GM19372 (cell line): Measurements from ENCODE around the gene TUBG1.
"Not testable (repeated sequence)": the region's sequence is repeated elsewhere in the genome, so short reads cannot be mapped to it uniquely, and the experiment has no call there.

Experiments
- ATAC-seq: cut with Tn5 transposase; IDR thresholded peaks from one replicate; pipeline ENCODE4 v1.9.1; 2021; ENCODE audit warnings: mild to moderate bottlenecking, low read depth, moderate library complexity; ENCODE audit not compliant: unreplicated experiment

The TUBG1 gene

GRCh38 chr17:42578282-42578869 lies 31.1 kb upstream of the TUBG1 start:
- peak; percentile 59 for ATAC-seq

DNA sequence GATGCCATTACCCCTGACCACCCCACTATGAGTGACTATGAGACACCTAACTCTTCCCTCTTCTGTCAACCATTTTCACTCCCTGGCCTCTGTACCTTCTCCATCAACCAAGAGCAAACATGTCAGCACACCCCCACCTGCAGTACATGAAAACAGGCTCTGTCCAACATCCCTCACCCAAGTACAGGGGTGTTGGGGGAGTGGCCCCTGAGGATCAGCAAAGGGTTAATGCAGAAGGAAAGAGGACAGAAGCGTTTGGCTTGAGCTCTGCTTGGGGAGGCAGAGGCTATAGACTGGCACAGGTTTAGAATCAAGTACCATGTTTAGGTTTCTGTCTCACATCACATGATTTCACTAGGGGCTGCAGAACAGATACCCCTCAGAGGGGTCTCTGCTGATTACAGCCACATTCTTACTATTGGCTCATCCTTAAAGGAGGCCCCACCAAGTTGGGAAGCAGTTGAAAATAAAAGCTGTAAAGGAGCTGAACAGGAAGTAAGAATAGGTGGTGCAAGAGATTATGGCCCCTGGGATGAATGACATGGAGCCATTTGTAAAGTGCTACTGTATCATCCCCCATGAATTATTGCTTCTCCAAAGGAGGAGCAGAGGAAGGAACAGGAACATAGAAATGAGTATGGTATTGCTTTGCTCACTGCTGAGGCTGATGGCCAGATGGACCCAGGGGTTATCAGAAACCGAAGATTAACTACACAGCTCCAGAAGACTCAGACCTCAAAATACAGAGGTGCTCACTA lies 29.5 kb upstream of the TUBG1 start:
- no peak for ATAC-seq

DNA sequence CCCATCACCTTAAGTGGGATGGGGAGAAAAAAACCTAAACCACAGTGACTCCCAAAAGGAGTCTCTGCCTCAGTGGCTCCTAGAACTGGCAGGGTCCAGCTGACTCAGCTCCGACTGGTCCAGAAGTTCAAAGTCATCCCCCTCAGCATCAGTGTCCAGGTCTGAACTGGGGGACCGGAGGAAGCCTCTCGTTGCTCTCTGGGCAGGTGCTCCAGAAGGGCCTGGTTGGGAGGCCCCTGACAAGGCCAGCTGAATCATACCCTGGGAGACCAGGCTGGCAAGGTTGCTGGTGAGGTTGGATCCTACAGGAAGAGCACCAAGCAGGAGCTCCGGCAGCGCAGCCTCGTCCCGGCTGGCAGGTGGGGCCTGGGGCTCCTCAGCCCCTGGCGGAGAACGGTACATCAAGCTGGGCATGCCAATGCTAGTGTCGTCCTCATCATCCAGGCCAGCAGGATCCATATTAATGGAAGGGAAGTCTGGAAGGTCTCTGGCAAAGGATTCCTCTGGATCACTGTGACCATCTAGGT lies 27.7 kb upstream of the TUBG1 start:
- ATAC-seq, result no peak

GRCh38 chr17:42584880-42585279 lies 24.6 kb upstream of the TUBG1 start:
- no peak for ATAC-seq

DNA sequence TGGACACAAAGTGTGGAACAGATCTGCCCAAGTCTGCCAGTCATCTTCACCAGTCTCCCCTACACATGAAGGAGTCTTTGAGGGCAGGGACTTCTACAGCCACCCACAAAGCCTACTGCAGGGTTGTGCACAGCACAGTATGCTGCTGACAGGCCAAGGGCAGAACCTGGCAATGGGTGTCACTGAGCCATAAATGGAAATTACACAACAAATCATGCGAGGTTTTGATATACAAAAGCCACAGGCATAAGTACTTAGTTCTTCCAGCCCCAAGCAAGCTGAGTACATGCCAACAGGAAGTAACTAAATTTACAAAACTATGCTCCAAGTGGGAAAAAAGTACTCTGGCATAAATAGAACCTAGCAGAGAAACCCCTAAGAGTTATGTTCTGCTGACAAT lies 24.1 kb upstream of the TUBG1 start:
- ATAC-seq, result no peak

GRCh38 chr17:42586514-42587230 lies 22.8 kb upstream of the TUBG1 start:
- no peak for ATAC-seq

- no peak for ATAC-seq
Measured at GRCh38 chr17:42590886-42591285, 18.6 kb upstream of the TUBG1 start.

GRCh38 chr17:42591411-42591810 lies 18.1 kb upstream of the TUBG1 start:
- no peak for ATAC-seq

DNA sequence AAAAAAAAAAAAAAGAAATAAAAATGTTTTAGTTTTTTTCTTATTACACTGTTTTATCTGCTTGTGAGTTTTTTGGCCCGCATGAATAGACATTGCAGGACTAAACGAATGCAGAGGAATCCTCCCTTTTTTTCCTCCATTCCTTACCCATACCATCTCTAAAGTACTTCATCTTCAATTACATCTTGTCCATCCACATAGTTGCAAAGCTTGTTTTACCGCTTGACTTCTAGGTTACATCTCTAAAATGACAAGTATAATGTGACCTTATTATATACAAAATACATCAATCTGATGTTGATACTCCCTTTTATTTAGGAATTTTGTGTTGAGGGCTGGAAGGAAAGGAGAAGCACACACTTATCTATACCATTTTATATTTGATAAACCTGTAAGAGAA lies 13.1 kb upstream of the TUBG1 start:
- ATAC-seq, result no peak

- ATAC-seq, result no peak
Measured at GRCh38 chr17:42598905-42599304, 10.6 kb upstream of the TUBG1 start.

GRCh38 chr17:42603318-42603717 lies 6.2 kb upstream of the TUBG1 start:
- ATAC-seq, result no peak

- no peak for ATAC-seq
Measured at GRCh38 chr17:42607769-42608168, 1.7 kb upstream of the TUBG1 start.

DNA sequence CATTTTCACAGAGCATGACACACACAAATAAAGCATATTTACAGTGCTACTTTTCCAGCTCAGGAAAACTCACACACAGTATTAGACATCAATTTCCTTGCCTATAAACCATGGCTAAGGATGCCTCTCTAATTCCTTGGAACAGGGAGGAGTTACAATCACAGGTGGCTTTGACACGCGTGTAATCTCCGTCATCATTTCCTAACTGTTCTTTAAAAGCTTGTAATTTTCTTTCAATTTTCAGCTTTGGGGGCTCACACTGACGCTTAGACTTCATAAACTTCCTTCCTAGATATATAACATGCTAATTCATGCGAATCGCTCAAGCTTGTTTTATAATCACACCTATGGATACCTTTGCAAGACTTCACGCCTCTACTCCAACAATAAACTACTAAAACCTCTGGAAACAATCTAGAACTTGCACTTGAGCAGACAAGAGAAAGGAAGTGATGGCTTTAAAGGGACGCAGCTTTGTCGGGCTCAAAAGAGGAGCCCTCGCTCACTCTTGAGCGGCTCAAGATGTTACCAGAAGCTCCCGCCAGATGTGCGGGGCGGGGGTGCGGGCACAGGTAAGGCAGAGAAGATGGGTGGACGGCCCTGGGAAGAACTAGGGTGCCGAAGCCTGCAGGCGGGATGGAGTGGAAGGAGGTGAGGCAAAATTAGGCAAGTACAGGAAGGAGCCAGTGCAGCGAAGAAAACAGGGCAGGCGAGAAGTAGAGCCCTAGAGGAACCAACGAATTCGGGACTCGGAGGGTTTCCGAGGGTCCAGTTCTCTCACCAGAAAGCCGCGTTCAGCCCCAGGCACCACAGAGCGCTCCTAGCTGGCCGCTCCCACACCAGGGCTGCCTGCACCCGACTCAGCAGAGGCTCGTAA lies 940 bp upstream of the TUBG1 start:
- ATAC-seq, result peak; percentile 14

GRCh38 chr17:42609814-42610801 lies 625 bp downstream of the TUBG1 start:
- ATAC-seq, result not testable (repeated sequence)

DNA sequence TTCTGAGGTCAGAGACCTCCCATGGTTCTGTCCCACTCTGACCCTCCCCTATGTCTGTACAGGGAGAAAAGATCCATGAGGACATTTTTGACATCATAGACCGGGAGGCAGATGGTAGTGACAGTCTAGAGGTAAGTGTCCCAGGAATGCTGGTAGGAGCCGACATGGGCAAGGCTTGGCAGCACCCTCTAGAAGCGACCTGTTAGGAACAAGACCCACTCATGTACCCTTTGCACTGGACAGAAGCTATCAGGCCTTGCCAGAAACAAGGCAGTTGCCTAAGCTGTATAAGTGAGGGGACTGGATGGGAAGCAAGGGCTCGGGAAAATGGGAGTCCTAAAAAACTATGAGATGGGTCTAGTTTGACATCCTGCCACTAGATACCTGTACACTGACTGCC lies 2.5 kb downstream of the TUBG1 start:
- no peak for ATAC-seq

GRCh38 chr17:42613699-42614295 lies 4.3 kb downstream of the TUBG1 start:
- no peak for ATAC-seq

GRCh38 chr17:42617956-42618431 lies 8.5 kb downstream of the TUBG1 start:
- ATAC-seq, result no peak

- peak; percentile 75 for ATAC-seq
Measured at GRCh38 chr17:42618442-42619150, 9.1 kb downstream of the TUBG1 start.
